GM12864 (cell line): Measurements from ENCODE around the gene ZNF189.

ENCODE experiments used
- DNase-seq: peaks from one replicate; pipeline ENCODE4 v3.0.0-alpha.2; 2011; ENCODE audit warnings: low read depth
- H3K4me3 ChIP-seq: 2 replicates; pipeline ENCODE4 v1.5.1; 2011; ENCODE audit warnings: mild to moderate bottlenecking, low read depth, low read length, control low read depth
- CTCF ChIP-seq: IDR thresholded peaks from 2 replicates; pipeline ENCODE4 v1.5.1; 2011; ENCODE audit warnings: low read depth, mild to moderate bottlenecking, moderate library complexity, low read length, control low read depth, inconsistent platforms; ENCODE audit errors: missing control alignments

The ZNF189 gene

GRCh38 chr9:101442318-101442717 lies 43.7 kb downstream of the ZNF189 start:
- DNase-seq: no peak
- no peak overlapping the region for H3K4me3 ChIP-seq
- no peak for TF ChIP-seq CTCF

- DNase-seq: no peak
- TF ChIP-seq CTCF: no peak
- H3K4me3 ChIP-seq: no peak overlapping the region
Observed at GRCh38 chr9:101442736-101443135, 44.1 kb downstream of the ZNF189 start.

GRCh38 chr9:101443364-101443771 lies 44.7 kb downstream of the ZNF189 start:
- H3K4me3 ChIP-seq: no peak overlapping the region
- no peak for TF ChIP-seq CTCF
- DNase-seq: no peak

DNA sequence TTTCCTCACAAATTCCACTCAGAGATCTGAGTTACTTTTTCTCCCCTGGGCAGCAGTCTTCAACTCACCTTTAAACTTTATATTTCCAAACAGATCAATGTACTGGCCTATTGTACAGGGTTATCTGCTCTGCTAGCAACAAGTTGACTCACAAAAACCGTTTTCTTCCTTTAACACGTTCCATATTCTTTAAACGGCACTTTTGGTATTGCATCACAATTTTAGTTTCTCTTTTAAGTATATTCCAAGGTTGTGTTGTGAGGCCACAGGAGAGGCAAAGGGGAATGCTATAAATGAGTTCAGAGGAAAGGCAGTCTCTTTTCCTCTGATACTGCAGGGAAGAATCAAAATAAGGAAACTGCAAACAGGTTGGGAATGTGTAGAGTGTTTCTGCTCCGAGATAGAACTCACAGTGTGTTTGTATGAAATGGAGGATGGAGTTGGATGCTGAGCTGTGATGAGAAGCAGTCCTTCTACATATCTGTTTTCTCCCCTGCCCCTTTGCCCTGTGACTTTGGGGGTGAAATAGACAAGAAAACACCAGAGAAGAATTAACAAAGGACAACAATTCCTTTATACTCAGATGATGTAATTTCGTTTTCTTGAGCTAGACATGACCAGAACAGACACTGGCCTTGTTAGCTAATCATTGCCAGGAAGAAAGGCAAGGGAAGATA lies 46.8 kb downstream of the ZNF189 start:
- no peak for DNase-seq
- H3K4me3 ChIP-seq: peak overlapping the region; percentile 17; the same call in 1 of the 2 replicates
- no peak for TF ChIP-seq CTCF

- TF ChIP-seq CTCF: no peak
Observed at GRCh38 chr9:101446732-101447131, 48.1 kb downstream of the ZNF189 start.

DNA sequence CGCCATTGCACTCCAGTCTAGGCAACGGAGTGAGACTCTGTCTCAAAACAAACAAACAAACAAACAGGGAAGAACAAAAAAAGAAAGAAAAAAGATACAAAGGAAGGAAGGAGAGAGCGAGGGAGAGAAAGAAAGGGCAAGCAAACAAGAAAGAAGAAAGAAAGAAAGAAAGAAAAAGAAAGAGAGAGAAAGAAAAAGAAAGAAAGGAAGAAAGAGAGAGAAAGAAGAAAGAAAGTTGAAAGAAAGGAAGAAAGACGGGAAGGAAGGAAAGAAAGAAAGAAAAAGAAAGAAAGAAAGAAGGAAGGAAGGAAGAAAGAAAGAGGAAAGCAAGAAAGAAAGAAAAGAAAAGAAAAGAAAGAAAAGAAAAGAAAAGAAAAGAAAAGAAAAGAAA lies 50.0 kb downstream of the ZNF189 start:
- no peak overlapping the region for H3K4me3 ChIP-seq
- no peak for TF ChIP-seq CTCF

More at GRCh38 chr9:101446732-101447131, 48.1 kb downstream of the ZNF189 start:
- DNase-seq: no peak
- no peak overlapping the region for H3K4me3 ChIP-seq

More for the DNA sequence above, 50.0 kb downstream of the ZNF189 start:
- DNase-seq: no peak
